Keratinocyte (primary cell): ENCODE data around the gene DNAJC11. TPM values are rescaled to one million over a fixed set of nuclear protein-coding genes. Genes with fewer than 3 reads are reported as not detected.

Experiments used
- DNase-seq: peaks from one replicate; pipeline ENCODE4 v3.0.0-alpha.2; 2011; ENCODE audit warnings: low read depth, missing footprints, low spot score
- FAIRE-seq: peaks from 2 replicates; lab custom pipeline; 2011; peaks lifted over from hg19 to GRCh38; lab: Jason Lieb, UNC
- H2AFZ ChIP-seq: 2 replicates; pipeline ENCODE4 v1.6.0; 2012; ENCODE audit warnings: low read length, control low read depth, inconsistent platforms; ENCODE audit not compliant: control insufficient read depth
- H3K27ac ChIP-seq: 2 replicates; pipeline ENCODE4 v1.5.1; 2011; ENCODE audit warnings: low read length; ENCODE audit not compliant: control insufficient read depth, insufficient read depth
- H3K27me3 ChIP-seq: 3 replicates; pipeline ENCODE4 v1.6.0; 2011; ENCODE audit warnings: low read length; ENCODE audit not compliant: control insufficient read depth, insufficient read depth; ENCODE audit errors: extremely low read depth
- H3K36me3 ChIP-seq, 2 experiments: 2 replicates in 1 of 2; 3 replicates in 1 of 2; pipeline ENCODE4 v1.5.1; 2011; ENCODE audit warnings: low read length in 2 of 2, mild to moderate bottlenecking in 1 of 2; ENCODE audit not compliant: control insufficient read depth in 2 of 2, insufficient read depth in 2 of 2; ENCODE audit errors: extremely low read depth in 1 of 2
- H3K4me1 ChIP-seq: 3 replicates; pipeline ENCODE4 v1.5.1; 2011; ENCODE audit warnings: low read length; ENCODE audit not compliant: control insufficient read depth, insufficient read depth; ENCODE audit errors: extremely low read depth
- H3K4me2 ChIP-seq: 3 replicates; pipeline ENCODE4 v1.6.0; 2011; ENCODE audit warnings: low read depth, low read length; ENCODE audit not compliant: control insufficient read depth, insufficient read depth; ENCODE audit errors: extremely low read depth
- H3K4me3 ChIP-seq, 3 experiments: fragments of 200-600 bp in 1 of 3; sonication (generic) in 1 of 3; 2 replicates in 2 of 3; 3 replicates in 1 of 3; pipeline ENCODE4 v1.5.1; 2011 to 2016; ENCODE audit warnings: low read length in 3 of 3, mild to moderate bottlenecking in 3 of 3, control low read depth in 2 of 3, inconsistent platforms in 1 of 3, low read depth in 1 of 3, mixed read lengths in 1 of 3, mixed run types in 1 of 3, moderate library complexity in 1 of 3; ENCODE audit not compliant: control insufficient read depth in 2 of 3, insufficient read depth in 2 of 3; ENCODE audit errors: extremely low read depth in 1 of 3
- H3K79me2 ChIP-seq: 2 replicates; pipeline ENCODE4 v1.6.0; 2012; ENCODE audit warnings: low read length; ENCODE audit not compliant: control insufficient read depth, insufficient read depth
- H3K9ac ChIP-seq: 3 replicates; pipeline ENCODE4 v1.6.0; 2011; ENCODE audit warnings: low read length; ENCODE audit not compliant: control insufficient read depth, insufficient read depth; ENCODE audit errors: extremely low read depth
- H3K9me1 ChIP-seq: 3 replicates; pipeline ENCODE4 v1.6.0; 2011; ENCODE audit warnings: low read length; ENCODE audit not compliant: control insufficient read depth, insufficient read depth; ENCODE audit errors: extremely low read depth
- H3K9me3 ChIP-seq: 2 replicates; pipeline ENCODE4 v1.5.1; 2012; ENCODE audit warnings: low read depth, low read length; ENCODE audit not compliant: control insufficient read depth
- H4K20me1 ChIP-seq: 3 replicates; pipeline ENCODE4 v1.6.0; 2011; ENCODE audit warnings: low read length; ENCODE audit not compliant: control insufficient read depth, insufficient read depth; ENCODE audit errors: extremely low read depth
- CTCF ChIP-seq, 3 experiments: IDR thresholded peaks in 1 of 3; conservative IDR thresholded peaks in 1 of 3; optimal IDR thresholded peaks in 1 of 3; 2 replicates in 2 of 3; 3 replicates in 1 of 3; pipeline versions ENCODE3 to v1.5.1; 2011; ENCODE audit warnings: low read length in 3 of 3, mild to moderate bottlenecking in 3 of 3, moderate library complexity in 2 of 3, control low read depth in 1 of 3, inconsistent platforms in 1 of 3; ENCODE audit not compliant: insufficient read depth in 2 of 3; ENCODE audit errors: extremely low read depth in 1 of 3
- EZH2 ChIP-seq: IDR thresholded peaks from one replicate; pipeline ENCODE4 v1.6.1; 2012; ENCODE audit warnings: inconsistent platforms, mild to moderate bottlenecking, low read length, moderate library complexity
- dilution Hi-C: fragments of 300-500 bp; cut with MboI; formaldehyde crosslinking; loops from one replicate; pipeline ENCODE4 v1.7.0; 2020; ENCODE audit warnings: low sequenced_read_pairs; ENCODE audit not compliant: extremely low pct_ligation_motif_present
- polyA plus RNA-seq, 5 experiments: library from polyadenylated mRNA; depleted of rRNA in 3 of 5; stranded (reverse) in 3 of 5; stranded (forward) in 1 of 5; unstranded in 1 of 5; fragments of >200 nt; gene quantifications; 1 replicate in 1 of 5; 2 replicates in 3 of 5; 3 replicates in 1 of 5; pipeline versions ENCODE4 v1.2.1 to v1.2.3, GENCODE V29; 2011 to 2012; ENCODE audit warnings: missing spikeins in 2 of 5, low read depth in 1 of 5, low replicate concordance in 1 of 5

The DNAJC11 gene
- polyA plus RNA-seq, 1 donor (not counting 4 experiments of a cell fraction or from before 2014, with no cell fraction given): 40.8 TPM

- Histone ChIP-seq H3K27me3 (no peaks in the 10 kb centered on the region), H2AFZ (no peak overlapping the region), H3K79me2 (no peaks in the 10 kb centered on the region), H3K4me3 (no peak overlapping the region), H4K20me1 (no peaks in the 10 kb centered on the region), H3K9me1 (no peaks in the 10 kb centered on the region), H3K9ac (no peak overlapping the region), H3K4me1 (no peaks in the 10 kb centered on the region), H3K9me3 (no peaks in the 10 kb centered on the region), H3K4me2 (no peak overlapping the region), H3K27ac (no peak overlapping the region), H3K36me3 (peaks cover 12 to 17% of the 10 kb centered on the region in 2 experiments)
- no peak for DNase-seq
- dilution Hi-C loops: no loop called here
- FAIRE-seq: no peak
- TF ChIP-seq EZH2: no peak
- TF ChIP-seq CTCF (optimal IDR thresholded peaks at IDR 0.05 in 1 of 3, IDR thresholded peaks at IDR 0.05 in 1 of 3, conservative IDR thresholded peaks at IDR 0.05 in 1 of 3; ENCODE audit: extremely low read depth in 1 of 3, insufficient read depth in 2 of 3, low read length in 3 of 3): no peak
These were observed 26.8 kb downstream of the DNAJC11 start for GRCh38 chr1:6674771-6675170.

- dilution Hi-C loops: no loop called here
- Histone ChIP-seq H3K9me1 (no peaks in the 10 kb centered on the region), H3K27me3 (no peaks in the 10 kb centered on the region), H3K79me2 (no peaks in the 10 kb centered on the region), H3K9ac (no peak overlapping the region), H3K4me1 (no peaks in the 10 kb centered on the region), H2AFZ (no peak overlapping the region), H3K27ac (no peak overlapping the region), H4K20me1 (no peaks in the 10 kb centered on the region), H3K36me3 (peaks cover 12 to 17% of the 10 kb centered on the region in 2 experiments), H3K9me3 (no peaks in the 10 kb centered on the region), H3K4me2 (no peak overlapping the region), H3K4me3 (no peak overlapping the region)
- DNase-seq (no peak), FAIRE-seq (no peak)
- TF ChIP-seq CTCF (optimal IDR thresholded peaks at IDR 0.05 in 1 of 3, IDR thresholded peaks at IDR 0.05 in 1 of 3, conservative IDR thresholded peaks at IDR 0.05 in 1 of 3; ENCODE audit: extremely low read depth in 1 of 3, insufficient read depth in 2 of 3, low read length in 3 of 3) (no peak), EZH2 (no peak)
These were observed 27.7 kb downstream of the DNAJC11 start for GRCh38 chr1:6673816-6674398.
